Activated CD4-positive, alpha-beta T cell treated with anti-CD3 and anti-CD28 coated beads, Interleukin-2, amount 50 U/mL, for 24 hours (primary cell): ENCODE data around the gene HINT2.

ENCODE experiments used
- DNase-seq, 2 donors: peaks; one replicate each; pipeline ENCODE4 v3.0.0-alpha.2; 2020; ENCODE audit warnings: low read depth in 1 of 2, low spot score in 1 of 2

The HINT2 gene

GRCh38 chr9:35814841-35815543, at the start of gene HINT2:
HINT2 (minus strand) TSS chr9:35815042; CDS start chr9:35814979, 63 bp downstream.
- DNase-seq = peak; percentile 91 to 95

- no peak for DNase-seq
Measured at GRCh38 chr9:35863583-35863982, 48.7 kb upstream of the HINT2 start.

GRCh38 chr9:35862328-35862727, 47.5 kb upstream of the HINT2 start:
- no peak for DNase-seq

- DNase-seq = no peak
Measured at GRCh38 chr9:35861161-35861897, 46.5 kb upstream of the HINT2 start.

DNA sequence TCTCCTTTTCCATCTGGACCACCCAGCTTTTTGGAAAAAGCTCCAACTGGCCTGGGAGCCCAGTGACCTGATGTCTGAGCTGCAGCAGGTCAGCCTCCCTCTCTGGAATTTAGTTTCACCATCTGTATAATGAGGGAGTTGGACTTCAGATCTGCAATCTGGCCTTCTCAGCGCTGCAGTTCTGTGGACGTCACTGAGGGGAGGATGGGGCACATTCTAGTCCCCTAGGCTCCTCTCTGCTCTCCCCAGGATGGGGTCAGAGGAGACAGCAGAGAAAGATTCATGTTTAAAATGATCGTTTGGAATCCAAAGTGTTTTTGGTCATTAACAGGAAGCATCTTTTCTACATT, 45.1 kb upstream of the HINT2 start:
- no peak for DNase-seq

DNA sequence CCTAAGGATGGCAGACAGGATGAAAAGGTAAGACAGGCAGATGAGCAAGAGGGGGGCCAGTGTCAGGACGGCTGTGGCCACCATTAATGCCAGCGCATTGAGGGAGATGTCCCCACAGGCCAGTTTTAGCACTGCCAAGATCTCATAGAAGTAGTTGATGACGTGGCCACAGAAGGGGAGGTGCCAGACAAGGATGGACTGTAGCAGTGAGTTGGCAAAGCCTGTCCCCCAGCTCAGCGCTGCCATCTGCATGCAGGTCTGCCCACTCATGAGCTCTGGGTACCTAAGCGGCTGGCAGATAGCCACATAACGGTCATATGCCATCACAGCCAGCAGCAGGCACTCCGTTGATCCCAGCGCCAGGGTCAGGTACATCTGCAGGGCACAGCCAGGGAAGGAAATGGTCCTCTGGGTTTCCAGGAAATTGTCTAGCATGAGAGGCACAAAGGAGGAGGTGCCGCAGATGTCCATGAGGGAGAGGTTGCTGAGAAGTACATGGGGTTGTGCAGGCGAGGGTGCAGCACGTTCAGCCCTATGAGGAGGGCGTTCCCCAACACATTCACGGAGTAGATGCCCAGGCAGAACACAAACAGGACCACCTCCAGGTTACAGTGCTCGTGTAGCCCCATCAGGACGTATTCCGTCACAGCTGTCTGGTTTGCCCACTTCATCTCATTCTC, 44.6 kb upstream of the HINT2 start:
- no peak for DNase-seq

DNA sequence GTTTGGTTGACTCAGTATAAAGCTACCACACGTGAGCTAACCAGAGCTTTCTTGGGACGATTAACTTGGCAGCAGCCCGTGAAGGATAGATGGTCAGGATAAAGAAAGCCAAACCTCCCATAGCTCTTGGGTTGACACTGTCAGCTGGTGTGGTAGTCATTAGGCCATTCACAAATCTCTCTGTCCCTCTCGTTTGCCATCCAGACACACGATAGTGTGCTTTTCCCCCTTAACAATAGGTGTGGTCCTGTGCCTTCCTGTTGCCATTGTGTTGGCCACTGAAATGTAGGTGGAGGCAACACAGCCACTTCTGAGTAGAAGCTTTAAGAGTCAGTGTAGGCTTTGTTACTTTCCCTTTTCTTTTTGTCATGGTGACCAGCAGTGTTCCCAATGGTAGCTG, 43.6 kb upstream of the HINT2 start:
- DNase-seq = no peak

- DNase-seq = no peak
Measured at GRCh38 chr9:35856882-35857281, 42.0 kb upstream of the HINT2 start.

GRCh38 chr9:35856206-35856605, 41.4 kb upstream of the HINT2 start:
- DNase-seq = no peak

DNA sequence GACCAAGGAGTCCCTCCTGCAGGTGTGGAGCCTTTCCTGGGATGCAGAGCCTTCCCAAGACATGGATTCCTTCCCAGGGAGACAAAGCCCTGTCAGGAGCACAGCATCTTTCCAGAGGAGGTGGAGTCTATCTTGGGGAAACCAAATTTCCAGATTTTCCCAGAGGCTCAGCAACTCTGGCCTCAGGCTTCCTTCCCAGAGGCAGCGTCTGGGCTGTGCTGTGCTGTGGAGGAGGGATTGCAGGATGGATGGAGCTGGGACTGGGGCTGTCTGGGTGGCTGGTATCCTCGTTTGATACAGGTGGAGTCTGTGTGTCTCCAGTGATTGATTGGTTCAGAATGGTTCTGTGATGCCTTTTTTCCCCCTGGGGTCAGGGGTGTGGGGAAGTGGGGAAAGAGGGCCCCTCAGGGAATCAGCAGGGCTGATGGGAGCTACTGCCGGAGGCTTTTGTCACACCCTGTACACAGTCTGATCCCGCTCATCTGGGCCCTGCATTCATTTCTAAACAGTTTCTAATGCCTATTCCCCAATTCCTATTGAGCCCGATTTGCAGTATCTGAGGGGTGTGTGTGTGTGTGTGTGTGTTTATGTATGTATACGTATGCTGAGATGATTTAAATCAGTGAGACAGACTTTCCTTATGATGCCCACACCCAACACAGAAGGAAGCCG, 39.4 kb upstream of the HINT2 start:
- DNase-seq = no peak

GRCh38 chr9:35852876-35853865, 38.3 kb upstream of the HINT2 start:
- no peak for DNase-seq

DNA sequence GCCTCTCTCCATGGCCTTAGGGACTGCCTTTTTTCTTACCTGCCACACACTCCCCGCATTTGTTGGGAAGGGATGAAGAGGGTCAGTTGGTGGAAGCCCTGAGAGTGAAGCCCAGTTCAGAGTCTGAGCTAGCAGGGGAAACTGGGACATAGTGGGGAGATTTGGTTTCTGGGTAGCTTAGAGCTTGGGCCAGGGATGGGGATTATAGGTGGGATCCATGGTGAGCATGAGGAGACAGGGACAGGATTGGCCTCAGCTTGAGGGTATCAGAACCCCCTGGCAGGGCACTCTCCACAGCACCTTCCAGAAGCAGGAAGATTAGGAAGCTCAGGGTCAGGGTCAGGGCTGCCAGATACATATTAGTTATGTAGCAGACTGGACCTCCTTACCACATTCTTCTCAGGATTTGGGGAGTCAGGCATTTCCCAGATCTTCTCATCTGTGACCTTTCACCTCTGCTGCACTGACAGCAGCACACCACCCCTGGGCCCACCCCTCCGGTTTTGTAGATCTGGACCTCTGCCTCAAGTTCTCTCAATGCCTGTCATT, 37.5 kb upstream of the HINT2 start:
- no peak for DNase-seq

GRCh38 chr9:35847792-35848572, 33.1 kb upstream of the HINT2 start:
- DNase-seq = peak in 1 of 2 donors; percentile 20

DNA sequence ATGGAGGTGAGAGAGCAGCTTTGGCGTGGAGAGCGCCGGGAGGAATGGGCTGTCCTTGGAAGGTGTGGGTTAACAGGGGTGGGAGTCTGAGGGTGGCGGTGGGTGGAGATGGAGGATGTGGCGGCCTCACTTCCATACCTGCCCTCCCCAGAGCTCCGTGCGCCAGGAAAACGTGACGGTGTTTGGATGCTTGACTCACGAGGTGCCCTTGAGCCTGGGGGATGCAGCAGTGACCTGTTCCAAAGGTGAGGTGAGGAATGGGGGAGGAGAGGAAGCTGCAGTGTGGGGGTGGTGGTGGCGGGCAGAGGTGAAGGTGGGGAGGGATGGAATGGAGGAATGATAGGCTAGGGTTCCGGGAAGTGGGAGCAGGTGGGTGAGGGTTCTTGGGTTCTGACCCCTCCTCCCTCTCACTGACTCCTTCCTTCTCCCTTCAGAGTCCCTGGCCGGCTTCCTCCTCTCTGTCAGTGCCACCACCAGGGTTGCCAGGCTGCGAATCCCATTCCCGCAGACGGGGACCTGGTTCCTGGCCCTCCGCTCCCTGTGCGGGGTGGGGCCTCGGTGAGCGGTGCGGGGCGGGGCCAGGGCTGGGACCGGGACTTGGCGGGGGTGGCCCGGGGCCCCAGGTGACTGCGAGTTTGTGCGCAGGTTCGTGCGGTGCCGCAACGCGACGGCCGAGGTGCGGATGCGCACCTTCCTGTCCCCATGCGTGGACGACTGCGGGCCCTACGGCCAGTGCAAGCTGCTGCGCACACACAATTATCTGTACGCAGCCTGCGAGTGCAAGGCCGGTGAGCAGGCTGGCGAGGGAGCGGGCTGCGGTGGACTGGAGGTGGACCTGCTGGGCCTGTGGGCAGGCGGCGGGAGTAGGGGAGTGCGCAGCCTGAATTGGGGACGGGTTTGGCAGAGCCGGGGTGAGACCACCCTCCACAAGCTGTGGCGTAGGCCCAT, 31.3 kb upstream of the HINT2 start:
- DNase-seq = no peak

DNA sequence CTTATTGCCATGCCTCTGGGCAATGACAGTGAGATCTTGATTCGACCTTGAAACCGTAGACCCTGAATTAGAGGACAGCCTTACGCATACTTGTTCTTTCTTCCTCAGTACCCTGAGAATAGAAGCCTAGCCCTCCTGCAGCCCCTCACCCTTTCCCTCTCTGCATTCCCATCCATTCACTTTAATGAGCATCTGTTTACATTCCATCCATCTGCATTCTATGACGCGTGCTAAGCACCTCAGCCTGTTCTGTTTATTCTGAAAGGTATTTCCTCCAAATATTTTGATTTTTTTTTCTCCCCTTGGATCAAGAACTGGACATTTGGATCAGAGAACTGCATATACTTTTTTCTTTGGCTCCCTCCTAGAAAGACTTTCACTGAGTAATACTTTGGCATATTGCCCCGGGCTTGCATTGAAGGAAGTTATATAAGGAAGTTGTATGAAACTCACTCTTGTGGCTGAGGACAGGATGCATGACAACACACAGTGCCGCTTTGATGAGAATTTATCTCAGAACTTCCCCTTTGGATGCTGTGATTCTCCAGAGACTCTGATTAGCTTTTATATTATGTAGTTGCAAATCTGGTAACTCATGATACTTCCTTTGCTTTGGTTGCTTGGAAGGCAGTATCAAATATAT, 29.9 kb upstream of the HINT2 start:
- DNase-seq = no peak

- no peak for DNase-seq
Measured at GRCh38 chr9:35842795-35843194, 28.0 kb upstream of the HINT2 start.

- no peak for DNase-seq
Measured at GRCh38 chr9:35842020-35842745, 27.3 kb upstream of the HINT2 start.
